DND-41 (cell line): ENCODE results near the gene FCN2.

Experiments used
- ATAC-seq: fragments of 200-7000 bp; cut with Tn5 transposase; 3 replicates; pipeline ENCODE4 v1.9.1; 2021; ENCODE audit warnings: low read depth; ENCODE audit not compliant: insufficient read depth
- DNase-seq: peaks from one replicate; pipeline ENCODE4 v3.0.0-alpha.2; 2020
- H2AFZ ChIP-seq: 2 replicates; pipeline ENCODE4 v1.6.0; 2012; ENCODE audit warnings: low read depth, low read length
- H3K27ac ChIP-seq: 2 replicates; pipeline ENCODE4 v1.5.1; 2012; ENCODE audit warnings: low read length, inconsistent platforms
- H3K27me3 ChIP-seq: fragments of 200-600 bp; sonication (generic); 2 replicates; pipeline ENCODE4 v1.6.0; 2012; ENCODE audit warnings: low read length, mild to moderate bottlenecking, inconsistent platforms; ENCODE audit not compliant: insufficient read depth, poor library complexity
- H3K36me3 ChIP-seq: 2 replicates; pipeline ENCODE4 v1.5.1; 2012; ENCODE audit warnings: low read length, inconsistent platforms; ENCODE audit not compliant: insufficient read depth
- H3K4me1 ChIP-seq: 2 replicates; pipeline ENCODE4 v1.5.1; 2012; ENCODE audit warnings: mild to moderate bottlenecking, low read length; ENCODE audit not compliant: insufficient read depth
- H3K4me2 ChIP-seq: 2 replicates; pipeline ENCODE4 v1.6.0; 2012; ENCODE audit warnings: mild to moderate bottlenecking, moderate library complexity, low read length, inconsistent platforms; ENCODE audit not compliant: insufficient read depth
- H3K4me3 ChIP-seq, 2 experiments: fragments of 200-600 bp in 1 of 2; shearing (Covaris generic) in 1 of 2; 2 replicates each; pipeline ENCODE4 v1.5.1; 2012 to 2016; ENCODE audit warnings: inconsistent platforms in 2 of 2, low read length in 2 of 2, mild to moderate bottlenecking in 2 of 2, low read depth in 1 of 2, moderate library complexity in 1 of 2
- H3K79me2 ChIP-seq: 2 replicates; pipeline ENCODE4 v1.6.0; 2012; ENCODE audit warnings: low read length, inconsistent platforms; ENCODE audit not compliant: insufficient read depth
- H3K9ac ChIP-seq: 2 replicates; pipeline ENCODE4 v1.6.0; 2012; ENCODE audit warnings: low read depth, mild to moderate bottlenecking, inconsistent platforms, low read length, moderate library complexity
- H3K9me3 ChIP-seq: 2 replicates; pipeline ENCODE4 v1.5.1; 2012; ENCODE audit warnings: low read length, moderate library complexity, mild to moderate bottlenecking, inconsistent platforms; ENCODE audit not compliant: insufficient read depth, severe bottlenecking
- H4K20me1 ChIP-seq: 2 replicates; pipeline ENCODE4 v1.6.0; 2012; ENCODE audit warnings: low read length; ENCODE audit not compliant: insufficient read depth
- CTCF ChIP-seq: IDR thresholded peaks from 2 replicates; pipeline ENCODE4 v1.5.1; 2012; ENCODE audit warnings: borderline replicate concordance, low read length, moderate library complexity, mild to moderate bottlenecking; ENCODE audit not compliant: poor library complexity, severe bottlenecking; ENCODE audit errors: extremely low read depth
- EZH2 ChIP-seq: IDR thresholded peaks from 3 replicates; pipeline ENCODE4 v1.6.1; 2012; ENCODE audit warnings: borderline replicate concordance, low read depth, mild to moderate bottlenecking, moderate library complexity, low read length, inconsistent platforms; ENCODE audit not compliant: severe bottlenecking

The FCN2 gene

GRCh38 chr9:134923466-134923865, 42.9 kb downstream of the FCN2 start:
- no peak for TF ChIP-seq CTCF
- no peak for TF ChIP-seq EZH2
- Histone ChIP-seq H3K9me3 (no peaks in the 10 kb centered on the region), H2AFZ (no peak overlapping the region), H3K36me3 (no peaks in the 10 kb centered on the region), H4K20me1 (no peaks in the 10 kb centered on the region), H3K4me3 (no peak overlapping the region), H3K79me2 (no peaks in the 10 kb centered on the region), H3K4me2 (no peak overlapping the region), H3K4me1 (no peaks in the 10 kb centered on the region), H3K27ac (no peak overlapping the region), H3K9ac (no peak overlapping the region), H3K27me3 (no peaks in the 10 kb centered on the region)
- no peak for ATAC-seq
- DNase-seq = no peak

- H3K79me2 ChIP-seq = no peaks in the 10 kb centered on the region
- no peaks in the 10 kb centered on the region for H3K9me3 ChIP-seq
- no peaks in the 10 kb centered on the region for H4K20me1 ChIP-seq
- no peak overlapping the region for H3K9ac ChIP-seq
- TF ChIP-seq EZH2 = no peak
- TF ChIP-seq CTCF = no peak
- H3K27me3 ChIP-seq = no peaks in the 10 kb centered on the region
- H2AFZ ChIP-seq = no peak overlapping the region
- ATAC-seq = no peak
- H3K4me3 ChIP-seq = no peak overlapping the region
- H3K36me3 ChIP-seq = no peaks in the 10 kb centered on the region
- DNase-seq = no peak
- H3K4me1 ChIP-seq = no peaks in the 10 kb centered on the region
- no peak overlapping the region for H3K27ac ChIP-seq
- no peak overlapping the region for H3K4me2 ChIP-seq
Measured at GRCh38 chr9:134925011-134925511, 44.5 kb downstream of the FCN2 start.

GRCh38 chr9:134928436-134929192, 48.0 kb downstream of the FCN2 start:
- no peaks in the 10 kb centered on the region for H4K20me1 ChIP-seq
- H3K36me3 ChIP-seq = no peaks in the 10 kb centered on the region
- TF ChIP-seq EZH2 = no peak
- no peak overlapping the region for H3K9ac ChIP-seq
- no peaks in the 10 kb centered on the region for H3K9me3 ChIP-seq
- DNase-seq (no peak), ATAC-seq (no peak)
- H3K27ac ChIP-seq = no peak overlapping the region
- H3K4me1 ChIP-seq = no peaks in the 10 kb centered on the region
- H3K27me3 ChIP-seq = no peaks in the 10 kb centered on the region
- no peak overlapping the region for H3K4me2 ChIP-seq
- H2AFZ ChIP-seq = no peak overlapping the region
- H3K79me2 ChIP-seq = no peaks in the 10 kb centered on the region
- H3K4me3 ChIP-seq = no peak overlapping the region

GRCh38 chr9:134929193-134930158, 48.9 kb downstream of the FCN2 start:
- no peak for ATAC-seq
- no peak overlapping the region for H3K27ac ChIP-seq
- no peak overlapping the region for H3K4me2 ChIP-seq
- H3K9ac ChIP-seq = no peak overlapping the region
- no peaks in the 10 kb centered on the region for H3K9me3 ChIP-seq
- no peaks in the 10 kb centered on the region for H3K79me2 ChIP-seq
- no peaks in the 10 kb centered on the region for H3K4me1 ChIP-seq
- no peak overlapping the region for H3K4me3 ChIP-seq
- no peak for TF ChIP-seq CTCF
- TF ChIP-seq EZH2 = no peak
- H4K20me1 ChIP-seq = no peaks in the 10 kb centered on the region
- H3K27me3 ChIP-seq = no peaks in the 10 kb centered on the region
- no peaks in the 10 kb centered on the region for H3K36me3 ChIP-seq
- H2AFZ ChIP-seq = no peak overlapping the region
- no peak for DNase-seq
